Thyroid gland (tissue), 4 donors: ENCODE results near the gene NUAK1. TPM values are rescaled to one million over a fixed set of nuclear protein-coding genes. Genes with fewer than 3 reads are reported as not detected.

Source experiments
- DNase-seq, 2 donors: peaks; one replicate each; pipeline ENCODE4 v3.0.0-alpha.2; 2019
- H3K27ac ChIP-seq, 3 donors: fragments of 200-600 bp; sonication (generic); 1 replicate in 2 of 3; 2 replicates in 1 of 3; pipeline ENCODE4 v1.5.1; 2016 to 2019; ENCODE audit warnings: mild to moderate bottlenecking in 1 of 3, moderate library complexity in 1 of 3
- H3K27me3 ChIP-seq: fragments of 200-600 bp; sonication (generic); one replicate; pipeline ENCODE4 v1.5.1; 2019
- H3K36me3 ChIP-seq, 2 donors: fragments of 200-600 bp; sonication (generic); one replicate each; pipeline ENCODE4 v1.5.1; 2016 to 2019
- H3K4me1 ChIP-seq, 2 donors: fragments of 200-600 bp; sonication (generic); one replicate each; pipeline ENCODE4 v1.5.1; 2017 to 2019
- H3K4me3 ChIP-seq, 3 donors: fragments of 200-600 bp; sonication (generic); replicated peaks in 1 of 3; 1 replicate in 2 of 3; 2 replicates in 1 of 3; pipeline ENCODE4 v1.5.1; 2016; ENCODE audit warnings: mild to moderate bottlenecking in 1 of 3
- H3K9me3 ChIP-seq: fragments of 200-600 bp; sonication (generic); one replicate; pipeline ENCODE4 v1.5.1; 2017
- POLR2A ChIP-seq, 2 donors: fragments of 450-650 bp; IDR thresholded peaks; one replicate each; pipeline ENCODE4 v1.6.1; 2017; ENCODE audit warnings: antibody characterized with exemption in 2 of 2, mild to moderate bottlenecking in 2 of 2, moderate library complexity in 1 of 2
- WGBS, 2 donors: methylation state at CpG; one replicate each; pipeline ENCODE4 v1.1.5; 2017; 5-methylcytosine and 5-hydroxymethylcytosine counted together
- intact Hi-C: fragments of 100-400 bp; cut with DNase I; formaldehyde crosslinking; loops from one replicate; pipeline ENCODE4 v1.15.1; 2023
- total RNA-seq, 4 donors: library from RNA; depleted of rRNA; stranded (reverse); fragments of >200 nt; gene quantifications; one replicate each; pipeline ENCODE4 v1.2.3, GENCODE V29; 2016
- TF ChIP-seq, protein P1 (sequence below), 6 experiments: fragments of 200-600 bp in 3 of 6; fragments of 450-650 bp in 3 of 6; sonication (generic) in 3 of 6; IDR thresholded peaks; one replicate each; pipeline ENCODE4 v1.5.1; 2016 to 2019; ENCODE audit warnings: antibody characterized with exemption in 6 of 6, mild to moderate bottlenecking in 2 of 6, inconsistent platforms in 1 of 6, moderate library complexity in 1 of 6

The NUAK1 gene
- total RNA-seq, 4 donors from 2014 or later = 4.5 to 38.4 (median 10.6) TPM

DNA sequence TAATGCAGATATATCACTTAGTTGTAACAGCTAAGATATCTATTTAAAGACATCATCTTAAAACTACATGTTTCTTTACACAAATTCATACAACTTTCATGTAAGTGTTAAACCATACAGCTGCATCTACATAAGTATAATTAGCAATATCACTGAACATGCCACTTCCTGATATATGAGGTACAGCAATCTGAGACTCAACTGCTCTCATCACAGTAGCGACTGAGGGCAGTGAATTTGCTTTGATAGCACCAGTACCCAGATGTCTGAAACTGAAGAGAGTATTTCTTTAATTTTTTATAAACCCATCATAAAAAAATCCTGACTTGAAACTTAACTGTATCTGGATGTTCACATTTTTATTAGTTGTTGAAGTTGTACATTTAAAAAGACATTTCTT, 34.7 kb upstream of the NUAK1 start:
- H3K9me3 ChIP-seq = no peaks in the 10 kb centered on the region
- H3K36me3 ChIP-seq = no peaks in the 10 kb centered on the region
- no peaks in the 10 kb centered on the region for H3K27me3 ChIP-seq
- peaks cover 0 to 8% of the 10 kb centered on the region in 2 donors for H3K4me1 ChIP-seq
- WGBS, 2 donors = 88 to 90% methylated on average over 1 of the region's 1 CpG
- H3K4me3 ChIP-seq = no peak overlapping the region
- H3K27ac ChIP-seq = no peak overlapping the region
- intact Hi-C loops = no loop called here
- TF ChIP-seq POLR2A (IDR thresholded peaks at IDR 0.05) = no peak
- TF ChIP-seq, protein P1, sequence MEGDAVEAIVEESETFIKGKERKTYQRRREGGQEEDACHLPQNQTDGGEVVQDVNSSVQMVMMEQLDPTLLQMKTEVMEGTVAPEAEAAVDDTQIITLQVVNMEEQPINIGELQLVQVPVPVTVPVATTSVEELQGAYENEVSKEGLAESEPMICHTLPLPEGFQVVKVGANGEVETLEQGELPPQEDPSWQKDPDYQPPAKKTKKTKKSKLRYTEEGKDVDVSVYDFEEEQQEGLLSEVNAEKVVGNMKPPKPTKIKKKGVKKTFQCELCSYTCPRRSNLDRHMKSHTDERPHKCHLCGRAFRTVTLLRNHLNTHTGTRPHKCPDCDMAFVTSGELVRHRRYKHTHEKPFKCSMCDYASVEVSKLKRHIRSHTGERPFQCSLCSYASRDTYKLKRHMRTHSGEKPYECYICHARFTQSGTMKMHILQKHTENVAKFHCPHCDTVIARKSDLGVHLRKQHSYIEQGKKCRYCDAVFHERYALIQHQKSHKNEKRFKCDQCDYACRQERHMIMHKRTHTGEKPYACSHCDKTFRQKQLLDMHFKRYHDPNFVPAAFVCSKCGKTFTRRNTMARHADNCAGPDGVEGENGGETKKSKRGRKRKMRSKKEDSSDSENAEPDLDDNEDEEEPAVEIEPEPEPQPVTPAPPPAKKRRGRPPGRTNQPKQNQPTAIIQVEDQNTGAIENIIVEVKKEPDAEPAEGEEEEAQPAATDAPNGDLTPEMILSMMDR (IDR thresholded peaks at IDR 0.05) = no peak
- DNase-seq = no peak

DNA sequence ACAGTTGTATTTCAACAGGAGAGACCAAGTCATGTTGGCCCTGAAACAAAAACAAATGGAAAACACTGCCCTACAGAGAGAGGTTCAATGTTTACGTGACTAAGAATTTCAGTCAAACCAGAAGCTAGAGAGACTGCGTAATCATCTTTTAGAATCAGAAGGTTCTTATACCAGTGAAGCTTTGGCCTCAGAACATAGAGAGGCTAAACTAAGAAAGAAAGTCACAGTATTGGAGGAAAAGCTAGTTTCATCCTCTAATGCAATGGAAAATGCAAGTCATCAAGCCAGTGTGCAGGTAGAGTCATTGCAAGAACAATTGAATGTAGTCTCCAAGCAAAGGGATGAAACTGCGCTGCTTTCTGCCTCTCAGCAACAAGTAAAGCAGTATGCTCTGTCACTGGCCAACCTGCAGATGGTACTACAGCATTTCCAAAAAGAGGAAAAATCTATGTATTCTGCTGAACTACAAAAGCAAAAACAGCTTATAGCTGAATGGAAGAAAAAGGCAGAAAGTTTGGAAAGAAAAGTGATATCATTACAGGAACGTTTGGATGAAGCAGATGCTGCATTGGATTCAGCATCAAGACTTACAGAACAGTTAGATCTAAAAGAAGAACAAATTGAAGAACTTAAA, 32.5 kb upstream of the NUAK1 start:
- intact Hi-C loops = no loop called here
- WGBS, 2 donors = 82 to 83% methylated on average over 4 of the region's 4 CpGs
- no peaks in the 10 kb centered on the region for H3K36me3 ChIP-seq
- no peak for DNase-seq
- no peaks in the 10 kb centered on the region for H3K9me3 ChIP-seq
- TF ChIP-seq POLR2A (IDR thresholded peaks at IDR 0.05) = no peak
- TF ChIP-seq, protein P1 (IDR thresholded peaks at IDR 0.05) = peak in 4 of 6 experiments; percentile 35 to 61 (median 42)
- H3K27ac ChIP-seq = no peak overlapping the region
- H3K4me3 ChIP-seq = no peak overlapping the region
- peaks cover 0 to 8% of the 10 kb centered on the region in 2 donors for H3K4me1 ChIP-seq
- no peaks in the 10 kb centered on the region for H3K27me3 ChIP-seq

DNA sequence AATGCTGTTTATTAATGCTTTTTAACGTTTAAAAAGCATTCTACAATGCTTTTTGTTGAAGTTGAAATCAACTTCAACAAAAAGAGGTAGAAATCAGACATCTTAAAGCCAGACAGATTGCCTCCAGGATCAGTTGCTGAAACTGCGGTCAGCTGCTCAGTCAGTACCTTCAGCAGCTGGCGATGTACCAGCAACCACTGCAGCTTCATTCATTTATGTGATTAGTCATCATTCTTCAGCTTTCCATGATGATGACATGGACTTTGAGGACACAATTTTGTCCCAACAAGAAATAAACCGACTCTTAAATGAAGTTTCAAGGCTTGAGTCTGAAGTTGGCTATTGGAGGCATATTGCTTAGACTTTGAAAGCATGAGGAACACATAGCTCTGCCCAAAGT, 31.5 kb upstream of the NUAK1 start:
- no peak overlapping the region for H3K27ac ChIP-seq
- no peaks in the 10 kb centered on the region for H3K36me3 ChIP-seq
- H3K27me3 ChIP-seq = no peaks in the 10 kb centered on the region
- intact Hi-C loops = no loop called here
- DNase-seq = peak; percentile 32 to 53
- TF ChIP-seq POLR2A (IDR thresholded peaks at IDR 0.05) = no peak
- TF ChIP-seq, protein P1 (IDR thresholded peaks at IDR 0.05) = no peak
- H3K4me1 ChIP-seq = peaks cover 0 to 8% of the 10 kb centered on the region in 2 donors
- H3K4me3 ChIP-seq = no peak overlapping the region
- WGBS, 2 donors = 71 to 74% methylated on average over 4 of the region's 4 CpGs
- no peaks in the 10 kb centered on the region for H3K9me3 ChIP-seq

DNA sequence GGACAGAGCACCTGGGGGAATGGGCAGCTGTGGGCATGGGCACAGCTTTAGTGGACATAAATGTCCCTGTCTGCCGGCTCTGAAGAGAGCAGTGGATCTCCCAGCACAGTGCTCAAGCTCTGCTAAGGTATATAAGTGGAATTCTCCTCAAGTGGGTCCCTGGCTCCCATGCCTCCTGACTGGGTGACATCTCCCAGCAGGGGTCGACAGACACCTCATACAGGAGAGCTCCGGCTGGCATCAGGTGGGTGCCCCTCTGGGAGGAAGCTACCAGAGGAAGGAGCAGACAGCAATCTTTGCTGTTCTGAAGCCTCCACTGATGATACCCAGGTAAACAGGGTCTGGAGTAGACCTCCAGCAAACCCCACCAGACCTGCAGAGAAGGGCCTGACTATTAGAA, 25.0 kb upstream of the NUAK1 start:
- DNase-seq = no peak
- Histone ChIP-seq H3K27me3 (no peaks in the 10 kb centered on the region), H3K36me3 (no peaks in the 10 kb centered on the region), H3K27ac (no peak overlapping the region), H3K4me1 (no peaks in the 10 kb centered on the region), H3K9me3 (no peaks in the 10 kb centered on the region), H3K4me3 (no peak overlapping the region)
- WGBS, 2 donors = 50 to 61% methylated on average over 1 to 3 of the region's 3 CpGs
- intact Hi-C loops = no loop called here
- TF ChIP-seq, protein P1 (IDR thresholded peaks at IDR 0.05) = no peak

DNA sequence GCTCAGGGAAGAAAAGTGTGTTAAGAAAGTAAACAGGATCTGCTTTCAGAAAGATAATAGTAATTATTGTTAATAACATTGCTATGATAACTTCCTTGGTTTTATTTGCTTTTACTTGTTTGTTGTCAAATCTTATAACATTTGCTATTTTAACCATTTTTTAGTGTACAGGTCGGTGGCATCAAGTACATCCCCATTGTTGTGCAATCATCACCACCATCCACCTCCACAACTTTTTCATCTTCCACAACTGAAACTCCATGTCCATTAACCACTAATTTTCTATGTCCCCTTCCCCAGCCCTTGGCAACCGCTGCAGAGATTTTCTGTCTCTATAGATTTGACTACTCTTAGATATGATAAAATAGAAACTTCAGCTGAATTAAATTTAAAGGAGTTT, 22.7 kb upstream of the NUAK1 start:
- Histone ChIP-seq H3K4me1 (no peaks in the 10 kb centered on the region), H3K27ac (no peak overlapping the region), H3K27me3 (no peaks in the 10 kb centered on the region), H3K4me3 (no peak overlapping the region), H3K9me3 (no peaks in the 10 kb centered on the region), H3K36me3 (no peaks in the 10 kb centered on the region)
- TF ChIP-seq POLR2A (IDR thresholded peaks at IDR 0.05) = no peak
- TF ChIP-seq, protein P1 (IDR thresholded peaks at IDR 0.05) = no peak
- intact Hi-C loops = no loop called here
- 86 to 87% methylated on average over 2 of the region's 2 CpGs for WGBS, 2 donors
- DNase-seq = no peak
